ENCODE data around the gene MIB2.

MIB2 gene

GRCh38 chr1:1598051-1598719, 17.1 kb upstream of the MIB2 start:
- no peak for DNase-seq (ENCODE audit: extremely low read depth in 1 of 2, low read depth in 1 of 2)

DNA sequence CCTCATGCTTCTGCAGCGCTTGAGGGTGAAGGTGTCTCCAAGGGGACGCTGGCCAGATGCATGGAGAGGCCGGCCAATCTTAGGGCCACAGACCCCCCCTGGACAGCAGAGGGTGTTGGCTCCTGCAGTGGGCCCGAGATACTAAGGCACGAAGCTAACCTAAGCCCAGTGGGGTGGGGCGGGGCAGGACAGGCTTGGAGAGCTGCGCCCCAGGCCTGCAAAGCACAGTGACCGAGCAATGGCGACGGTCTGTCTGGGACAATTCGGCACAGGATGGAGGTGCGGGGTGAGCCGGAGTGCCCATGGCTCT, 16.6 kb upstream of the MIB2 start:
- DNase-seq (ENCODE audit: extremely low read depth in 1 of 2, low read depth in 1 of 2): no peak

- DNase-seq (ENCODE audit: extremely low read depth in 1 of 2, low read depth in 1 of 2): no peak
These were observed 16.0 kb upstream of the MIB2 start for GRCh38 chr1:1599030-1599934.

DNA sequence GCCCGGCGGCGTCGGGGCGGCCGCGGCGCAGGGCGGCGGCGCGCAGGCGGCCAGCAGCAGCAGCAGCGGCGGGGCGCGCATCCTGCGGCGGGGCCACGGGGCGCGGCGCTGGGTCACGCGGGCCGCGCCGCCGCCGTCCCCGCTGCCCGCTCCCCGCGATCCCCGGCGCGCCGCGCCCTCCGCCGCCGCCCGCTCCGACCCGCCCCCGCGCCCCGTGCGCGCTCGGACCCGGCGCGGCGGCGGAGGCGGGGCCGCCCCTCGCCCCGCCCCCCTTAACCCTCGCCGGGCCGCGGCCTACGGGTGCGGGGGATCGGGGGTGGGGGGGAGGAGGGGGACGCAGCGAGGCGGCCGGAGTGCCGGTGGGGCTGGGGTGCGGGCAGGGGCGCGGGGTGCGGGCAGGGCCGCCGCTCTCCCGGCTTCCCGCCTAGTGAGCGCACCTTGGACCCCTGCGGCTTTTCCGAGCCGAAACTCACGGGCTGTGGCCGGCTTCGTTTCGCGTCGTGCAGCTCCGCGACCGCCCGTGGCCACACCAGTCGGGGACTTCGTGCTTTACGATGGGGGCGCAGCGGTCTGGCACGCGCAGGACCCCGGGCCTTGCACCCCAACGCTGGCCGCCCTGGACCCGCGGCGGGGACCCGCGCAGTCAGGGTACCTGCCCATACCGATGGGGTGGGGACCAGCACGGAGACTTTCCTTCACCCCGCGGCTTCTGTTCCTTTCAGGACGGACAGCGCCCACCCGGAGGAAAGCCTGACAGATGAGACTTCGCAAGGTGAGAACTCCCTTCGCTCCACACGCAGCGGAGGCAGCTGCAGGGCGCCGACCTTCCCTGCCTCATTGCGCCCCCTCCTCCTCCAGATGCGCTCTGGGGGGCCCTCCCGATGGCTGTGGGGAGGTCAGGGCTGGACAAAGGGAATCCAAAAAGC, 15.1 kb upstream of the MIB2 start, which contains the start of gene FNDC10:
Gene FNDC10, minus strand, starts transcription at position 201 of the 926 bp plus-strand sequence. Its CDS starts 120 bp downstream, at position 81.
- no peak for DNase-seq (ENCODE audit: extremely low read depth in 1 of 2, low read depth in 1 of 2)

GRCh38 chr1:1600861-1601563, 14.3 kb upstream of the MIB2 start:
- DNase-seq (ENCODE audit: extremely low read depth in 1 of 2, low read depth in 1 of 2): no peak

GRCh38 chr1:1601564-1602303, 13.6 kb upstream of the MIB2 start:
- no peak for DNase-seq (ENCODE audit: extremely low read depth in 1 of 2, low read depth in 1 of 2)

GRCh38 chr1:1602304-1602967, 12.9 kb upstream of the MIB2 start:
- no peak for DNase-seq (ENCODE audit: extremely low read depth in 1 of 2, low read depth in 1 of 2)

DNA sequence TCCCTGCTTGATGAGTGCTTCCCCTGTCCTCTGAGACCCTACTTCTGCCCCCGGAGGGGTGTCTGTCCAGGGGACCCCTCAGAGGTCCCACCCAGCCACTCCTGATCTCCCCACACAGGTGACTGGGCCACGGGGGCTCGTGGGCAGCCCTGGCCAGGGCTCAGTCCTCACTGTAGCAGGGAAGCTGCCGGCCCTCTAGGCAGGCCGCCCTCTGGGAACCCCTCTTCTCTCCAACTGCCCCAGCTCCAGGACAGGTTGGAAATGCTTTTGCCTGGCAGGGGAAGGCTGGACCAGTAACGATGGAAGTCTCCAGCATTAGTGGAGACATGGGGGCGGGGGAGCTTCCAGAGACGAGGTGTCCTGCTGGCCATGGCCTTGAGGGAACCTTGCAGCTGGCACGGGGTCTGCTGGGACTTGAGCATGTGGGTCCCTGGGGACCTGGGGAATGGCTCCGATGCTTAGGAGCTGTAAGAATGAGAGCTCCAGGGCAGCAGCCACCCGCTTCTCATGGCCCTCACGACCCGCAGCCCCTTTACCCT, 12.3 kb upstream of the MIB2 start:
- DNase-seq (ENCODE audit: extremely low read depth in 1 of 2, low read depth in 1 of 2): no peak

DNA sequence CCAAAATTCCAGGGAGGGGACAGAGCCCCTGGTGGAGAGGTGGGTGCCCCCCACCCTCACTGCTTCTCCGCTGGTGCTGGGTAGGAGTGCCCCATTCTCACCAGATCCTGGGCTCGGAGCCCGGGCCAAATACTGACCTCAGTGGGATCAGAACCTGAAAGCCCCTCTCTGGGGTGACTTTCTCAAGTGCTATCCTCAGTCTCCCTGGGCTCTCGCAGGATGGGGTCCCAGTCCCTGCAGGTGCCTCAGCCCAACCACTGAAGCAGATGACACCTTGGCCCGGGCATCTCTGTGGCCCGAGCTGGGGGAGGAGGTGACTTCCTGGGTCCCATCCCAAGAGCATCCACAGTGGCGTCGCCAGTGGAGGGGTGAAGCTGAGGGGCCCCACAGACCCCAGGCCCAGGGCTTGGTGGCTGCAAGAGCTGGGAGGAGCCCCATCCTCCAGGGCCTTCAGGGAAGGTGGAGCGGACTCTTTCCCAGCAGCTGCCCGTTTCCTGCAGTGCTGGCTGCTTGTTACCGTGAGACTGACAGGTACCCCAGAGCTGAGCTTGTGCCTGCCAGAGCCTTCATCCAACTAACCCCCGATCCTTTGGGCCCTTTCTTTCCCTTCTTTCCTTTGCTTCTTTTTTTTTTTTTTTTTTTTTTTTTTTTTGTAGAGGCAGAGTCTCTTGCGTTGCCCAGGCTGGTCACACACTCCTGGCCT, 11.5 kb upstream of the MIB2 start:
- DNase-seq (ENCODE audit: extremely low read depth in 1 of 2, low read depth in 1 of 2): no peak

DNA sequence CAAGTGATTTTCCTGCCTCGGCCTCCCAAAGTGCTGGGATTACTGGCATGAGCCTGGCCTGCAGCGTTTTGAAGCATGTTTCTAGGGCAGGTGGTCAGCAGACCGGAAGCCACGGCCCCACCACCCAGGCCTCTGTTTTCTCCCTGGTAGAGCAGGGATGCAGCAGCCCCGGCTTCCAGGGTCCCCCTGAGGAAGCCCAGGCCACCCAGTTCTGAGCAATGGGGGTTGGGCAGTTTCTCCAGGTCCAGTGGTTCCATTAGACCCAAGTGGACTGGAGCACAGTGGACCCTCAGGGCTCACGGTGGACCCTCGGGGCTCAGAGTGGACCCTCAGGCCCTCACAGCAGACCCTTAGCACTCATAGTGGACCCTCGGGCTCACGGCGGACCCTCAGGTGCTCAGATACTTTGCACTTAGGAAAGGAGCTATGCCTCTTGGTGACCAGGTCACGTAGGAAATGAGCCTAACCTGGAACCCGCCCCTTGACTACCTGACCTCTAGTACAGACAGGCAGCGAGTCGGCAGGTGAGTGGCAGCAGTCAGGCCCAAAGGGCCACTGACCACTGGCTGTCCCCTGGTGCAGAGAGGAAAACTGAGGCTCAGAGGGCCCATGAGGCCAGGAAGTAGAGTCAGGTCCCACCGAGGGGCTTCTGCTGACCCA, 10.8 kb upstream of the MIB2 start:
- no peak for DNase-seq (ENCODE audit: extremely low read depth in 1 of 2, low read depth in 1 of 2)

DNA sequence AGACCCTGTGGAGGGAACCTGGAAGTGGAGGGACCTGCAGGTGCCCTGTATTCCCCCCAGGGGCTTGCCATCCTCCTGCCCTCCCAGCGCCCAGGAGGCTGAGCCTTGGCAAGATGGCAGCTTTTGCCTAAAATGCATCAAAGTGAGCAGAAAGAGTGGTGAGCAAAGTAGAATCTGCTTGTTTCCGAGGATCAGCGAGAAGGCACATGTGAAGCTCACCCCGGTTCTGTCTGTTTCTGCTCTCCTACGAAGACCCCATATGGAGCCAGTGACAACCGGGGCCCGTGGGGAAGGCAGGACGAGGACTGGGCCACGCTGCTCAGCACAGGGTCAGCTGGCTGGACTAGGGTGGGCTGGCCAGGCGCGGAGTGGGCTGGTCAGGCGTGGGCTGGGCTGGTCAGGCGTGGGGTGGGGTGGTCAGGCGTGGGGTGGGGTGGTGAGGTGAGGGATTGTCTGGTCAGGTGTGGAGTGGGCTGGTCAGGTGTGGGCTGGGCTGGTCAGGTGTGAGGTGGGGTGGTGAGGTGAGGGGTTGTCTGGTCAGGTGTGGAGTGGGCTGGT, 10.2 kb upstream of the MIB2 start:
- no peak for DNase-seq (ENCODE audit: extremely low read depth in 1 of 2, low read depth in 1 of 2)

- no peak for DNase-seq (ENCODE audit: extremely low read depth in 1 of 2, low read depth in 1 of 2)
These were observed 9.6 kb upstream of the MIB2 start for GRCh38 chr1:1605724-1606123.

DNA sequence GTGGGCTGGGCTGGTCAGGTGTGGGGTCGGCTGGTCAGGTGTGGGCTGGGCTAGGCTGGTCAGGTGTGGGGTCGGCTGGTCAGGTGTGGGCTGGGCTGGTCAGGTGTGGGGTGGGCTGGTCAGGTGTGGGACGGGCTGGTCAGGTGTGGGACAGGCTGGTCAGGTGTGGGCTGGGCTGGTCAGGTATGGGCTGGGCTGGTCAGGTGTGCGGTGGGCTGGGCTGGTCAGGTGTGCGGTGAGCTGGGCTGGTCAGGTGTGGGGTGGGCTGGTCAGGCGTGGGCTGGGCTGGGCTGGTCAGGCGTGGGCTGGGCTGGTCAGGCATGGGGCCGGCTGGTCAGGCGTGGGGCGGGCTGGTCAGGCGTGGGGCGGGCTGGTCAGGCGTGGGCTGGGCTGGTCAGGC, 9.1 kb upstream of the MIB2 start:
- no peak for DNase-seq (ENCODE audit: extremely low read depth in 1 of 2, low read depth in 1 of 2)

- DNase-seq (ENCODE audit: extremely low read depth in 1 of 2, low read depth in 1 of 2): no peak
These were observed 5.3 kb upstream of the MIB2 start for GRCh38 chr1:1609822-1610485.

DNA sequence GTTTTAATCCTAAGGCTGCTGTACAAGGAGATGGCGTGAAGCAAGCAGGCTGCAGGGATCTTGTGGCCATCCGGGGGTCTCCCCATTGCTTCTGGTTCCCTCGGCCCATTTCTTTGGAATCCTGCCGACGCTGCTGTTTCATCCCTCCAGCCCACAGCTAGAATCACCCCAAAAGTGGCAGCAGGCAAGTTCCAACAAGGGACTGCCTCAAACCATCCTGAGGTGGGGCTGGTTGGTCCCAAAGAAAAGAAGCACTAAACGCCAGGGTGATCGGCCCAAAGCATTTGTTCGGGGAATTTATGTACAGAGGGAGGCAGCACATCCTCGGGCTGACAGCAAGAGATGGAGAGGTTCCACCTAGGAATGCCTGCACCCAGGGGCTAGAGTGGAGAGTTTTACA, 4.5 kb upstream of the MIB2 start:
- no peak for DNase-seq (ENCODE audit: extremely low read depth in 1 of 2, low read depth in 1 of 2)

GRCh38 chr1:1612104-1612400, 3.2 kb upstream of the MIB2 start:
- no peak for DNase-seq (ENCODE audit: extremely low read depth in 1 of 2, low read depth in 1 of 2)

GRCh38 chr1:1613509-1614082, 1.7 kb upstream of the MIB2 start:
- DNase-seq (ENCODE audit: extremely low read depth in 1 of 2, low read depth in 1 of 2): no peak

All from activated CD8-positive, alpha-beta memory T cell treated with anti-CD3 and anti-CD28 coated beads for 1 hour (primary cell).